HG03097 (cell line): ENCODE measurements around the gene KCTD2.
"Not testable (repeated sequence)": the region's sequence is repeated elsewhere in the genome, so short reads cannot be mapped to it uniquely, and the experiment has no call there.

Experiments
- ATAC-seq: cut with Tn5 transposase; IDR thresholded peaks from one replicate; pipeline ENCODE4 v1.9.1; 2021; ENCODE audit not compliant: unreplicated experiment, low FRiP score

KCTD2 gene

DNA sequence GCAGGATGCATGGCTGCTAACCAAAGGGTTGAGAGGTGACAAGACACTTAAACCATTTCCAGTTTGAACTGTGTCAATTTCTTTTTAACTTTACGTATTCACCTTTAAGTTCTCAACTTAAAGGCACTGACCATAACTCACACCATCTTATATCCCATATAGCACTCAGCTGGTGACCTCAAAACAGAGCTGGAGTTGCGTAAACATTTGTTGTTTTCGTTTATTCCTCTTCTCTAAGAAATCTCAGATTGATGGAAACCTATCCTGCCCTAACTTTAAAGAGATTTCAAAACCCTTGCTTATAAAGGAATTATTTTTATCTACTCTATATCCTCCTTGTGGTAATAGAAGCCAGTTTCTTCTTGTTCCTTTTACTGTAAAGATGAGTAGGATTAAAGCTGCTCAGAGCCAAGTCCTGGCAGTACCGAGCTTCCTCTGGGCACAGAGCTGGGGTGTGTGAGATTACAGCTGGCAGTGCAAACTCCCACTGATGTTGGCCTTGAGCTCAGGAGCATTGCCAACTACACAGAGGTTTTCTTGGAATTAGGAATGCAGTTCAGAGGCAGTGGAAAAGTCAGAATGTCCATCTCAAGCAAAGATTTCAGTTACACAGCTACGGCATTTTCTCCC lies 1.3 kb downstream of the KCTD2 start:
- no peak for ATAC-seq

DNA sequence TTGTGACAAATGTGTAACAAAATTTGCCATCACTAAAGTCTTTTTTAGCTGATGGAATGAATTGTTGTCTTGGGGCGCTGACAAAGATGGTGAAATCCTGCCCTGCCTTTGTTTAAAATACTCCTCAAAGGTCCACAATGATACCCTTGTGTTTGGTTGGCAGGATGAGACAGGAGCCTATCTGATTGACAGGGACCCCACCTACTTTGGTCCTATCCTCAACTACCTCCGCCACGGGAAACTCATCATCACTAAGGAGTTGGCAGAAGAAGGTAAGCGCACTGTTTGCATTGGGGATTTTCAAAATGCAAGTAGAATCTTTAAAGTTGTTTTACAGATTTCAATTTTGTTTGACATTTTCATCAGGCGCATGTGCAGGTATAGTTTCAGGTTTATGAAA lies 2.0 kb downstream of the KCTD2 start:
- no peak for ATAC-seq

DNA sequence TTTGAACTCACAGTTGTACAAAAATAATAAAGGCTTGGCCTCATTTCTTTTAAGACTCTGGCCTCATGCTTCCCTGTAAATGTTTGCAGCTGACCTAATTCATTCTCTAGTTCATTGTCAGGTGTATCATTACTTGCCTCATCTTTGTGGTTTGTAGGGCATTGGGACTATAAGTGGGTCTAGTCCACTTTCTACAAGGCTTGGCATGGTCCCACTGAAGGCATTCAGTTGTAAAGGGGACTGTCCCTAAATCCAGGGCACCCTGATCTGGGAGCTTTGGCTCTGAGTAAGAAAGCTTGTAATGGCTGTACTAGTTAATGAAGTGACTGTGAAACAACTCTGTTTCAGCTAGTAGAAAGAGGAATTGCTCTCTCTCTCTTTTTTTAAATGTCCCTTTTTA lies 2.7 kb downstream of the KCTD2 start:
- no peak for ATAC-seq

DNA sequence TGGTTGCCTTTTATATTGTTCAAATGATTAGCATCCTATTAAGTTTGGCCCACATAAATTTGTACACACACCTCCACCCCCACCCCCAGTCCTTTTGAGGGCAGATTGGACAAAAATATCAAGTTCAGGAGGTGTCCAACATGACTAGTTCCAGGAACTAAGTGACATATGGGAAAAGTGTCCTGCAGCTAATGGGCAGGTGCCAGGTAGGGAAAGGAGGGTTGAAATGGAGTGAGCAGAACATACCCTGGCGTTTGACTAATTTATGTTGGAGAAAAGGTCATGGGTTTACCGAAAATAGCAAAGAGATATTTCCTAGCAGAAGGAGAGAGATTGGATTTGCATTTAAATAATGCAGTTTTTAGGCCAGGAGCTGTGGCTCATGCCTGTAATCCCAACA lies 4.9 kb downstream of the KCTD2 start:
- ATAC-seq: no peak

DNA sequence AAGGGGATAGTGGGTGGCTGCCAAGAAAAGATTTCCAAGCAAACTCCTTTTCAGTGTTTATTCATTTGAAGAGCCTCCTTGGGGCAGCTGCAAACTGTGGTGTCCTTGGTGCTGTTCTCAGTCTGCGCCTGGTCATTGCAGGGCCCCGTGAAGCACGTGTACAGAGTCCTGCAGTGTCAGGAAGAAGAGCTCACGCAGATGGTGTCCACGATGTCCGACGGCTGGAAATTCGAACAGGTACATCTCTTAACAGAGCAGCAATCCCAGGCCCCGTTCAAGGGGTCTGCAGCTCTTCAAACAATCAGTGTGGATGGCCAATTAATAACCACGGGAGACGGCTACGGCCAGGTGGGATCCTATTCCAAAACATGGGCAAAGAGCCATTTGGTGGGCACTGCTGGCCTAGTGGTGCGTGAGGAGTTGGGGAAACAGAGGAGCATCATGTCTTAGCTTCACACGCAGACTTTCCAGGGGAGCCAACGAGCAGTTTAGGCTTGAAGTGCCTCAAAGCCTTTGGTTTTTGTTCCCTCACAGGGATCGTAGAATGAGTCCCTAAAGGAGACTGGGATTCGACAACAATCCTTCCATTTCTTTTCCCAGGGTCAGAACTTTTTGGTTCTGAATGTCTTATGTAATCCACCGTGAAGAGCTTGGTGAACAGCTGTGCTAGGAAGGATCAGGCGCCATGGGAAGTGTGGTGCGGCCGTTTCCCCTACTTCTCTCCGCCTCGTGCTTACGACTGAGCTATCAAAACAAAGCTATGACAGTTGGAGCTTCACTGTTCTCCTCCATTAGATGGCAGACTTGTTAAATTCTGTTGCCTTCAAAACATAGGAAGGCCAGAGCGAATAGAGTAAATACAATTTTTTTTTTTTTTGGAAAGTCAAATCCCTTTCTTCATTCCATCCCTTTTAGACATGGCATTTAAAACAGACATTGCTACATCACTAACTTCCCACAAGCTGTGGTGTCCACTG lies 12.6 kb downstream of the KCTD2 start:
- no peak for ATAC-seq

DNA sequence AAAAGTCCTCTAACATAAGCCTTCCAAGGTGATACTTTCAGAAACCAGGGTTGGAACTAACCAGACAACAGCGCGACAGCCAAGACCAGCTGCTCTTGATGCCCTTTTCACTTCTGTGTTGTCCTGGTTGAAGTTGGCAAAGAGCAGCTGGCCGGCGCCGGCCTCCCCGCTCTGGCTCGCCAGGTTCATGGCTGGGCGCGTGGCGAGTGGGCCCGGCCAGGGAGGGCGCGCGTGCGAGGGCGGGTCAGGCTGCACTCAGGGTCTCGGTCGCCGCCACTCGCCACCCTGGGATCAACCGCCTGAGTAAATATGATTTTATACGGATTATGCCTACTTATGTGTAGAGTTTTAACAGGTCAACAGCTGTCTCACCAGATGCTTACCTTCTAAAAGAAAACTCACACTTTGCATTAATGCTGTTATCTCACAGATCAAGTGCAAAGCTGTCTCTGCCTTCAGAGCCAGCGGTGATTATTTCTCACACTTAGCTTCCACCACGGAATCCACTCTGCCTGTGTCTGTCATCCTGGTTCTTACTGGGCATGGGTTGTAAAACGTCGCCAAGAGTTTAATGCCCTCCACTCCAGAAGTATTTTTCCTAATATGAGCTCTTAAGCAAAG lies 13.5 kb downstream of the KCTD2 start:
- no peak for ATAC-seq

DNA sequence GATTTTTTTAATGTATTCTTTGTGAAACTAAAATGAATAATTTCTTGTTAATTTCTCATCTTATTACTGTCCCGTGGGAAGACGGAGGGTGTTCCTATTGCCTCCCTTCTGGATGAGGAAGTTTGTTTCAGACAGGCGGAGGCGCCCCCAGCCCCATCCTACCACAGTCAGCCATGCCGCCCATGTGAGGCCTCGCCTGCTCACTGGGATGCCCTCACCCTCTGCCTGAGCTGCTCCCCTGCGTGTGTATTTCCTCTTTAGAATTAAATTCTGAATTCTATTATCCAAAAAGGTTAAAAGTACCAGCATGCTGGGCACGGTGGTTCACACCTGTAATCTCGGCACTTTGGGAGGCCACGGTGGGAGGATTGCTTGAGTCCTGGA lies 14.0 kb downstream of the KCTD2 start:
- no peak for ATAC-seq

DNA sequence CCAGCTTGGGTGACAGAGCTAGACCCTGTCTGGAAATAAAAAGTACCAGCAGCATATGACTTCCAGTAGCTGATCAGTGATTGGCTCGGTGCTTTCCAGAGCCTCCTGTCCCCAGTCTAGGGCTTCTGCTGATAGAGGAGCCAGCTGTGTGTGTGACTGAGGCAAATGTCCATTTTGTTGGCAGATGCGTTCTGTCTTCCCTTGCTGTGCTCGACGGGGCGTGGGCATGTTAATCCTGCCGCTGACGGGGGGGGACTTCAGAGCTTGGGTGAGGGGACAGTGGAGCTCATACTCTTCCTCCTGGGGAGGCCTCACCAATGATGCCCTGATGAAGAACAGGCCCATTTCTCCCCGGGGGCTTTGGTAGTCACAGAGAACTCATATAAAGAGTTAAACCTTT lies 14.6 kb downstream of the KCTD2 start:
- ATAC-seq: no peak

DNA sequence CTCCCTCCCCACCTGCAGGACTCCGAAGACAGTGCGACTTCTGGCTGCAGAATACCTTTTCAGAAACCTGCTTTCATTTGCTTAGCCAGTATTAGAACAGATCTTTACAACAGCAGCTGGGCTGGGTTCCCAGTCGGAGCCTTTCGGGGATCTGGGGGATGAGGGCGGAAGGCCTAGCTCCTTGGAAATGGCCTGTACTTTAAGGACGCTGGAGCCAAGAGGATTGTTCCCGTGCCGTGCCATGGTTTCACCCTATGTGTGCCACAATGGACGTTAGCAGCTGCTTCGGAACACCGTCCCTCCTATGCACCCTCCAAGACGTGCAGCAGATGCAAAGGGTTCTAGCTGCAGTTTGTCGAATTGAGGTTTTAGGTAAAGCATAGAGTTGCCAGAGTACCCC lies 16.2 kb downstream of the KCTD2 start:
- no peak for ATAC-seq

DNA sequence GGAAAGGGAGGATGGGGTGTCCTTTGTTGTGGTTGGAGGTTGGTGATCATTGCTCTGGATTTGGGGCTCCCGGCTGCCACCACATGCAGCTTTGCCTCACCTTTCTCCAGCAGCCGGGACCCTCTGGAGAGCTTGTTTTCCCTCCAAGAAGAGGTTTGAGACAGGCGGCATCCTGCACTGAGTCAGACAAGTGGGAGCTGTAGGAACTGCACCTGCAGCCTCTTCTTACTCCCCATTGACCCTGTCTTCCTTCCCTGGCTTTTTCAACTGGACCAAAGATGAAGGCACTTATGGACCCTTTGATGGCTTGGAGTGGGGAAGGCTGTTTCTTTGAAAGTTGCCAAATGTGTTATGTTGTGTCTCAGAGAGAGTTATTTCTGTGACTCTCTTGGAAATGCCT lies 16.6 kb downstream of the KCTD2 start:
- no peak for ATAC-seq

DNA sequence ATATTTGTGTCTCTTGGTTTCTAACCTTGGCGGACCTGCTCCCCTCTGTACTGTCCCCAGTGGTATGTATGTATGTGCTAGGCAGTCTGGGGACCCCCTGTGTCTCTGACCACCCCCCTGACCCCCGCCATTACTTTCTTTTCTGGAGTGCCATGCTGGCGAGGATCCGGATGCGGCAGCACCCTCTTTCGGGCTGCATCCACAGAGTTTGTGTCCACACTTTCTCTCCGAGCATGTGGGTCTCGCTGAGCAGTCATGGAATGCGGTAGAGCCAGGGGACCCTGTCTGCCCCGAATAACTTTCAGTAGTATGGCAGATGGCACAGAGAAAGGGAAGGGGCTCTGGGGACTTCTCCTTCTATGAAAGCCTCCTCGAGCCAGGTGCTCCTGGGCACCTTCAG lies 17.0 kb downstream of the KCTD2 start:
- ATAC-seq: no peak

DNA sequence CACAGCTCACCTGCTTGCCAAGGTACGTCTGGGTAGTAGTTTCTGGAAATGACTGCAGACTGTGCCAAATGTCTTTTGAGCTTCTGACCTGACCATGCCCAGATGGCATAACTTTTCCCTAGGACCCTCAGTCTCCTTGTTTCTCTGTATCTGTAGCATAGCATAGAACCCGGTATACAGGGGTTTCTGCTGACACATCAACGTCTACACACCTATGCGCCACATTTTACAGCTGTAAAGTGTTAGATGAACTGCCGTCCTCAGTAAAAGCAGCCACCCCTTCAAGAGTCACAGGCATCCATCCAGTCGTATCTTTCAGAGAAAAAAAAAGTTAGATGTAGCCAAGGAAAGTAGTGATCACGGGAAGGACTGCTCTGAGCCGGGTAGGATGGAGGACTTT lies 17.4 kb downstream of the KCTD2 start:
- no peak for ATAC-seq

DNA sequence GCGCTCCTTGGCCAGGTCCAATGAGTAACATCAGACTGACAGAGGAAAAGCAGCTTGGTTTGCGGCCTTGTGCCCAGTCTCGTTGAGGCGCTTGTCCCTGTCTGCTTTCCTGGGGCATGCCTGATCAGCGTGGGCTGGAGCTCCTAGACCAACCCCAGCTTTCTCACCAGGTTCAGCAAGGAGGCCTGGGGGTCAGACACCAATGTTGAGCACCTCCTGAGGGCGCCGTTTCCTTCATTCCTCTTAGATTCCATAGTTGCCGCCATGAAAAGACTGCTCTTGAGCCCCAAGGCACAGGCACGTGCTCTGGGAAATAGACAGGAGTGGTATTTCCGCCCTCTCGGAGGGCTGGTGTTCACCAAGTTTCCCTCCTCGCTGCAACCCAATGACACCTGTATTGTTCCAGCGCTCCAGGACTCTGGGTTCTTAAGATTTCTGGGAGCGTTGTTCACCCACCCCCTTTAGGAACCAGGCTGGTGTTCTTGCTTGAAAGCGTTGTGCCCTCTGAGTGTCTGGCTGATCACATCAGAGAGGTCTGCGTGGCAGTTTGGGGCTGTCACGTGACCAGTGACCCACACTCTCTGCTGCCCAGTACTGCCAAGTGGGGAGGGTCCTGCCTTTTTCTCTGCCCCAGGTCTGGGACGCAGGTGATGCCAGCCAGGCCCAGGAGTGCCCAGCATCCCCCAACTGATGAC lies 18.0 kb downstream of the KCTD2 start:
- ATAC-seq: no peak

DNA sequence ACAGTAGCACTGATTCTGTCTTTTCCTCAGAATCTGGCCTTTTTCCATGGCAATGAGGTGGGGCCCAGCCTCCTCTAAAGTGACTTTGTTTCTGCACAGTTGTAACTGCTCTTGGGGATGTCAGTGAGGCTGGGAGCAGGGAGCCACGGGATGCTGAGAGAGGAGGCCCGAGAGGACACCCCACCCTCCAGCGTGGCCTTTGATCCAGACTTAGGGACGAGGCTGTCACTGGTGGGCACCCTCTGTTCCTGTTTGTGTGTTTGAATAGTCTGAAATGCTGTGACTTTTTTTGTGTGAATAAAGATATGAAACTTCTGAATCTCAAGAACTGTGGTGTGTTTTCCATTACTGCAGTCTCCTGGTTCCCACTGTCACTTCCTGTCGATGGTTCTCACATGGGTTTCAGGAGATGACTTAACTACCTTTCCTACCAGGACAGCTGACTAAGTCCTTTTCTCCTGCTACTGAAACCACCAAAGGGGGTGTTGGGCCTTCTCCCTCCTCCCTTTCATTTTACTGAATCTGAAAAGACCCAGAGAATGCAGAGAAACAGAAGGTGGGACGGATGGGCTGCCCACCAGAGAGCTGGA lies 18.6 kb downstream of the KCTD2 start:
- ATAC-seq: no peak

DNA sequence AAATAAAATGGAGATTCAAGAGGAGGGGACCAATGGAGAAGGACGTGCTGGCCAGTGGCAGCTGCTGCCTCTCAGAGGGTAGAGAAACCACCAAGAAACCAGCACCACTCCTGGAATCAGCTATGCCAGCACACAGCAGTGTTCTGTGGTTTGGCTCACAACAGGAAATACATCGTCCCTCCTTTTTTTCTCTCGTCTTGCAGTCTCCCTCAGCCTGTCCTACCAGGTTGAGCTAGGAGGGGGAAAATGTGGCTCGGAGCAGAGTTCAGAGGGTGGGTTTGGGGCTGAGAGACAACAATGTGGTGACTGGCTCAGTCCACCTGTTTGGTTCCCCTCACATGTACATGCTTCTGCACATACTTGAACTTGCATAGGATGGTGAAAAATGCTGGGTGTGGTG lies 20.8 kb downstream of the KCTD2 start:
- no peak for ATAC-seq

DNA sequence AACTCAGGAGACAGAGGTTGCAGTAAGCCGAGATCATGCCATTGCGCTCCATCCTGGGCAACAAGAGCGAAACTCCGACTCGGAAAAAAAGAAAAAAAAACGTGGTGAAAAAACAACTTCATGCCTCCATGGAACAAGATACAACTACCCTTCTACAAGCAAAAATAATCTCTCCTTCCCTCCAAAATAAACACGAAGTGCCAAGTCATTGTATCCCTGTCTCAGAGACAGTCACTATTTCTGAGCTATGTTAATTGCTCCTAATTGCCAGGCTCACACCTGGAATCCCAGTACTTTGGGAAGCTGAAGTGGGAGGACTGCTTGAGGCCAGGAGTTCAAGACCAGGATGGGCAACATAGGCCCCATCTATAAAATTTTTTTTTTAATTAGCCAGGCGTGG lies 21.7 kb downstream of the KCTD2 start:
- ATAC-seq: no peak

DNA sequence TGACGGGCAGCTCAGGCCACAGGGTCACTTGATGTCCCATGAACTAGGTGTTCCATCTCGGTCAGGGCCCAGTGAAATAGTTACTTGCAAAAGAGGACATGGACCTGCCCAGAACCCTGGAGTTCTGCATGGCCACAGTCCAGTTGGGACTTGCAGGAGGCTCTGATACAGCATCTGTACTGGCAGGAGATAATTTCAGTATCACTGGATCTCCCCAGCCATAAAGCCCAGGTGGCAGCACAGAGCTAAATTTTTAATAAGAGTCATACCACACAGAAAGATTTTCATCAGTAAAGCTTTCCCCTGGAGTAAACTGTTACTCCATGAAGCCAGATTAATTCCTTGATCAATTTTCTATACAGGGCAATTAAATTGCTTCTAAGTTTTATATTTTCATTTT lies 22.8 kb downstream of the KCTD2 start:
- ATAC-seq: no peak

DNA sequence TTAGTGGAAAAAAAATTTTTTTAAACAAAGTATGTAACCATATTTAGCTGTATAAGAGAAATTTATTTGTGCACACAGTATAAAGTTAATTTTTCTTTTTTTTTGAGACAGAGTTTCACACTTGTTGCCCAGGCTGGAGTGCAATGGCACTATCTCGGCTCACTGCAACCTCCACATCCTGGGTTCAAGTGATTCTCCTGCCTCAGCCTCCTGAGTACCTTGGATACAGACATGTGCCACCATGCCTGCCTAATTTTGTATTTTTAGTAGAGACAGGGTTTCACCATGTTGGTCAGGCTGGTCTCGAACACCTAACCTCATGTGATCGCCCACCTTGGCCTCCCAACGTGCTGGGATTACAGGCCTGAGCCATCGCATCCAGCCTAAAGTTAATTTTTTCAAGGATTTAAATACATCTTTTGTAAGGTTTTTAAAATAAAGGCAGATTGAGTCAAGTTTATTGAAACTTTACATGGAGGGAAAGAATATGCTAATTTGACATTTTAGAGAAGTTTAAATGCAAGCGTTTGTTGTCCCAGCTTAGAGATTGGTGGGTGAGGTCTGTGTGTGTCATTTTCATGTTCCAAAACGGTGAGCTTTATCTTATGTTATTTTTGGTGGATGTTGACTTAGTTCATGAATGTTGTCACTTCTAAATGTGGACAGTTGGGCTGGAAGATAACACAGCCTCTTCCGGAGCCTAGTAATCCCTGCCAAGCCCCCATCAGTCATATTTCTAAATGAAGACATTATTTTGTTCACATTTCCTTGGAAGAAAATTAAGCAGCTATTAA lies 24.6 kb downstream of the KCTD2 start:
- ATAC-seq: not testable (repeated sequence)

DNA sequence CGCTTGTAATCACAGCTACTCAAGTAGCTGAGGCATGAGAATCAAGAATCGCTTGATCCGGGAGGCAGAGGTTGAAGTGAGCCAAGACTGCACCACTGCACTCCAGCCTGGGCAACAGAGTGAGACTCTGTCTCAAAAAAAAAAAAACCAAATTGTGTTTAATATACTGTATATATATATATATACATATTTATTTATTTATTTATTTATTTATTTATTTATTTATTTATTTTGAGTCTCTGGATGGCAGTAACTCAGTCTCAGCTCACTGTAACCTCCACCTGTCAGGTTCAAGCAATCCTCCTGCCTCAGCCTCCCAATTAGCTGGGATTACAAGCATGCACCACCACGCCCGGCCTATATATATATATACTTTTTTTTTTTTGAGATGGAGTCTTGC lies 25.9 kb downstream of the KCTD2 start:
- ATAC-seq: not testable (repeated sequence)

DNA sequence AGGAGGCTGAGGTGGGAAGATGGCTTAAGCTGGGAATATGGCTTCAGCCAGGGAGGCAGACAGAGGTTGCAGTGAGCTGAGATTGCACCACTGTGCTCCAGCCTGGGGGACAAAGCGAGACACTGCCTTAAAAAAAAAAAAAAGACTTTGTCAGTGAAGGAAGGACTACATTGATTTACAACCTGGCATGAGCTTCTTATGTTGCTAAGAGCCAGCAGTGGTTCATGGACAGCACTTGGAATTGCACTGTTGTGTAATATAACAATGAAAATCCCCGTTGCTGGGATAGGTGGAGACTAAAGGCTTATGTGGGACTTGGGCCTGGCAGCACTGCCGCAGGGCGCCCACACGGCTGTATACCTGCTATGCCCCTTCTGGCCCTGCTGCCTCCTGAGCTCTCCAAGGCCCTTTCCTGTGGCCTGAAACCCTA lies 26.6 kb downstream of the KCTD2 start:
- no peak for ATAC-seq
